ENCODE data around the gene REEP5.
A peak's percentile ranks its signal among the peaks of the same experiment; 100 is the strongest.
"Not testable (repeated sequence)": the region's sequence is repeated elsewhere in the genome, so short reads cannot be mapped to it uniquely, and the experiment has no call there.

The REEP5 gene

DNA sequence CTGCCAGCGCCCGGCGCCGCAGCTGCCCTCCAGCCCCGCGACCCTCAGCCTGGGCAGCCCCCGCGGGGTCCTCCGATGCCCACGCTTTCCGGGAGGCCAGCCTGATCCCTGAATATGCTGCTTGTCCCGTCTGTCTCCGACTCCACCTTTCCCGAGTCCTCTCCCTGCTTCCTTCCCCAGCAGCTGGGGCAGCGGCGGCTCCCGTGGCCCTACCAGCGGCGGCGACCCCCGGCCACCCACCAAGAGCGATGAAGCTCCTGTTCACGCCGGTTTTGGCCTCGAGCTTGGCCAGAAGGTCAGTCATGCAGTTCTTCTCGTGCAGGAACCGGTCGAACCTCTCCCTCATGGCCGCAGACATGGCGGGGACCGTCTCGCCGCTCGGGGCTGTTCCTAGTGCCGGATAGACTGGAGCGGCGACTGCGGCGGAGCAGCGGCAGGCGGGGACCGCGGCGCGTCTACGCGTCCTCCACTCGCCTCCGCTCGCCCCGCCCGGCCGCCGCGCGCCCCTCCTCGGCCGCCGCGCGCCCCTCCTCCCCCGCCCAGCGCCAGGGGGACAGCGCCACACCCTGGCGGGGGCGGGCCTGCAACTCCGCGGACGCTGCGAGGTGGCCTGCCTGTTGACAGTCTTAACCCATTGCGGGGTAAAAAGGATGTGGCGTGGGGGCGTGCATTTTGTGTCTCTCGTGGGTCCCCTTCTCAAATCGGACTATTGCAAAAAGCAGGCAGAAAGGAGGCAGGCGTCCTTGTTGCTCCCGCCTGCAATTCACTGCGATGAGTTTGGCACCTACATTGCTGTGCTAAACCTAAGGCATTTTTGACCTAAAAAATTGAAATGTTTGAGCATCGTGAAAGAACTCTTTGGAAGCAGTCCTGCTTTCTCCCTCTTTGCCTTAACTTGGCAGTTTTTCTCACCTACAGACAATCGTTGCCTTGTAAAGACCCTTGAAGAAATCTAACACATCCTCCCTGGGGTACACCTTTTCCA is at the start of gene REEP5:
Gene REEP5, minus strand, starts transcription at position 395 of the 985 bp plus-strand sequence. Its CDS starts 37 bp downstream, at position 358.
- peak; percentile 90 for DNase-seq (ENCODE audit: low spot score)

DNA sequence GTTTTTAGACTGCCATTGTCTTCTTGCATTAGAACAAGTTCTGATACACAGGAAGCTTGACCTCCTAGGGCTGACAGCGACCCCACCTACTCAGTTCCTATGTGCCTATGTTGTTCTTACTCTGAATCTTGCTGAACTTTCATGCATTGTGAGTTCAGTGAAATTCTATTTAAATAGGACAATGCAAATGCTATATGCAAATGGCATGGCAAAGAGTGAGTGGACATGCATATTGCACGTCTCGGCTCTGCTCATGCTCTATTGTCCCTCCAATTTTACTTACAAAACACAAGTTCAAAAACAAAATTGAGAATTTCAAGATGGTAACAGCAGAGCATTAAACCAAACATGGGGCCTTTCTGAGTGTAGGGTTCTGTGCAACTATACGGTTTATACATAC is 49.2 kb upstream of the REEP5 start:
- no peak for DNase-seq (ENCODE audit: low spot score)

DNA sequence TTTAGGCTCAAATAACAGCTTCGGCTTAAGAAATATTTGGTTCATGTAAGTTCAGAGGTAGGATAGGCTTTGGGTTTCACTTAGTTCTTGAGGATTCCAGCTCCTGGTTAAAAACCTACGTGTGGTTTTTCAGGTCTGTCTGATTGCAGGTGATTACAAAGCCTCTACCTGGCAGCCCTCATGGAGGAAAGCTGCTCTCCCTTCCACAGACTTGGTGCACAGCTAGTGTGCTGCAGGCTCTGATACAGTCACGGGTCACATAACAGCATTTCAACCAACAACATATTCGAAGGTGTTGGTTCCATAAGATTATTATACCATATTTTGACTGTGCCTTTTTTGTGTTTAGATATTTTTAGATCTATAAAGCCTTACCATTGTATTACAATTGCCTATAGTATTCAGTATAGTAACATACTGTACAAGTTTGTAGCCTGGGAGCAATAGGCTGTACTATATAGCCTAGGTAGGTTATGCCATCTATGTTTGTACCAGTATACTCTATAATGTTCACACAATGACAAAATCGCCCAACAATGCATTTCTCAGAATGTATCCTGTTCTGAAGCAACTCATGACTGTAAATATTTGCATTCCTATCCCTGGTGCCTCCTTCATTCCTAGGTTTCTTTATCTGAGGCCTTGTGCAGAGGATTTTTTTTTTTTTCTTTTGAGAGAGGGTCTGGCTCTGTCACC is 46.5 kb upstream of the REEP5 start:
- DNase-seq (ENCODE audit: low spot score): no peak

DNA sequence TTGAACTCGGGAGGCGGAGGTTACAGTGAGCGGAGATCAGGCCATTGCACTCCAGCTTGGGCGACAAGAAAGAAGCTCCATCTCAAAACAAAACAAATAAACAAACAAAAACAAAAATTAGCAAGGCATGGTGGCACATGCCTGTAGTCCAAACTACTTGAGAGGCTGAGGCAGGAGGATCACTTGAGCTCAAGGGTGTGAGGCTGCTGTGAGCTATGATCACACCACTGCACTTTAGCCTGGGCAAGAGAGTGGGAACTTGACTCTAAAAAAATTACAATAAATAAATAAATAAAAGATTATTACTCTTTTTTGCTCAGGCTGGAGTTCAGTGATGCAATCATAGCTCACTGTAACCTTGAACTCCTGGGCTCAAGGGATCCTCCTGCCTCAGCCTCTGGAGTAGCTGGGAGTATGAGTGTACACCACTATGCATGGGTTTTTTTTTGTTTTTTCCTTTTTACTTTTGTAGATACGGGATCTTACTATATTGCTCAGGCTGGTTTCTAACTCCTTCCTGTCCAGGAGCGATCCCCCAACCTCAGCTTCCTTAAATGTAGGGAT is 45.6 kb upstream of the REEP5 start:
- no peak for DNase-seq (ENCODE audit: low spot score)

DNA sequence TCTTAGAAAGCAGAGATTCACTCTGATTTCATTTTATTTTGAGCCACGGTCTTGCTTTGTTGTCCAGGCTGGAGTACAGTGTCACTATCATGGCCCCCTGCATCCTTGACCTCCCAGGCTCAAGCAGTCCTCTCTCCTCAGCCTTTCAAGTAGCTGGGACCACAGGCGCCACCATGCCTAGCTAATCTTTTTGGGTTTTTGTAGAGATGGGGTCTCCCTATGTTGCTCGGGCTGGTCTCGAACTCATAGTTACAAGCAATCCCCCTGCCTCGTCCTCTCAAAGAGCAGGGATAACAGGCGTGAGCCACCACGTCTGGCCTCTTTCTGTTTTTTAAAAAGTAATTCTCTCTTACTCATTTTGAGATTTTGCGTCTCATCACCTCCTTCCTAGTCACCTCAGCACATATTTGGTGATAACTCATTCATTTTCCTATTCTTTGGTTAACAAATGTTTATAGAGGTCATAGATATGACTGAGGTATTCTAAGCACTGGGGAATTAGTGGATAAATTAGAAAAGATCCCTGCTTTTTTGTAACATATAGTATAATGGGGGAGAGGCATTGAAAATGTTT is 43.8 kb upstream of the REEP5 start:
- no peak for DNase-seq (ENCODE audit: low spot score)

DNA sequence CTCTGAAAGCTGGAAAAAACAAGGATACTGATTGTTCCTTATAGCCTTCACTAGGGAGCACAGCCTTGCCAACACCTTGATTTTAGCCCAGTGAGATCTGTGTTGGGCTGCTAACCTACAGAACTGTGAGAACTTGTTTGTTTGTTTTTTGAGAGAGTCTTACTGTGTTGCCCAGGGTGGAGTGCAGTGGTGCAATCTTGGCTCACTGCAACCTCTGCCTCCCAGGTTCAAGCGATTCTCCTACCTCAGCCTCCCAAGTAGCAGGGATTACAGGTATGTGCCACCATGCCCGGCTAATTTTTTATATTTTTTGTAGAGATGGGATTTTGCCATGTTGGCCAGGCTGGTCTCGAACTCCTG is 41.3 kb upstream of the REEP5 start:
- DNase-seq (ENCODE audit: low spot score): not testable (repeated sequence)

DNA sequence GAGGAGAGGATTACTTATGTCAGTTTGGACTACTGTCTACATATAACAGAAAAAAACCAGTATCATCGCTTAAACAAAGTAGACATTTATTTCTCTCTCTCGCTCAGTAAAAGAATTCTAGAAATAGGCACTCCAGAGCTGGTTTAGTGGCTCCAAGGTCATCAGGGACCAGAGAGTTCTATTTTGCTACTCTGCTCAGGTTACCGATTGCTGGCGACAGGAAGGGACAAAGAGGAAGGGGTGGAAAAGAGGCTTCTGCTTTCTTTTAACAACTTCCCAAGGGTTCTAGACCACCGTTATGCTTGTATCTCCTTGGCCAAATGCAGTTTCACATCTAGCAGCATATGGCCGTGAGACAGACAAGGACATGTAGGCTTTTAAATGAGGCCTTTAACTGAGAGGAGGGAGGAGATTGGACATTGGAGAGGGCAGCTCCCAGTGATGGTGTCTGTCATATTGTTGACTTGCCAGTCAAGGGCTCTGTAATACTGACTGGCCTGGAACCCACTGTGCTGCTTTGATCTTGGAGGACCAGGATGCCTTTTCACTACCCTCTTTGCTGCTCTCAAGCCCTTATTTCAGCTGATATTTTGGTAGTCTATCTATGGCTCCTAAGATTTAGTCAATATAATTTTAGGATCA is 39.0 kb upstream of the REEP5 start:
- no peak for DNase-seq (ENCODE audit: low spot score)

DNA sequence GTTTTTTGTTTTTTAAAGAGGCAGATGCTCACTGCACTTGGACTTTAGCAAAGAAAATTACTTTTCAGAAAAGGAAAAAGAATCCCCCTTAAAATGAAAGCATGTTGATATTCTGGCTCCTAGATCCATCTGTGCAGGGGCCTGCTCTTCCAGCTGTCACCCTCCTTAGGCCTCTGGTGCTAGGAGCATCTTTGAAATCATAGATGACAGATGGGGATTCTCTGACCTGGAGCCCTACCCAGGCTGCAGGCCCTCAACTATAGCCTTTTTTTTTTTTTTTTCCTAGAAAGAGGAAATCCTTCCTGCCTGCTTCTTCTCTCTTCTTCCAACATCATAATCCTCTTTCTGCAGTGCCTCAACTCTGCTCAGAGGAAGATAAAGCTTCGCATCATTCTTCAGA is 38.3 kb upstream of the REEP5 start:
- no peak for DNase-seq (ENCODE audit: low spot score)

DNA sequence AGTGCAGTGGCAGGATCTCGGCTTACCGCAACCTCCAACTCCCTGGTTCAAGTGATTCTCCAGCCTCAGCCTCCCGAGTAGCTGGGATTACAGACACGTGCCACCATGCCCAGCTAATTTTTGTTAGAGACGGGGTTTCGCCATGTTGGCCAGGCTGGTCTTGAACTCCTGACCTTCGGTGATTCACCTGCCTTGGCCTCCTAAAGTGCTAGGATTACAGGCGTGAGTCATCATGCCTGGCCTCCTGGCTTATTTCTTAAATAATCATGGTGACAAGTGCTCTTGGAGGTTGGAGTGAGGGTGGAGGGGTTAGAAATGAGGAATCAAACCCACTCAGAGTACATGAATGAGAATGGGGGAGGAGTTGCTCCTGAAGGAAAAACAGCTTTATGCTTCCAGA is 37.8 kb upstream of the REEP5 start:
- not testable (repeated sequence) for DNase-seq (ENCODE audit: low spot score)

DNA sequence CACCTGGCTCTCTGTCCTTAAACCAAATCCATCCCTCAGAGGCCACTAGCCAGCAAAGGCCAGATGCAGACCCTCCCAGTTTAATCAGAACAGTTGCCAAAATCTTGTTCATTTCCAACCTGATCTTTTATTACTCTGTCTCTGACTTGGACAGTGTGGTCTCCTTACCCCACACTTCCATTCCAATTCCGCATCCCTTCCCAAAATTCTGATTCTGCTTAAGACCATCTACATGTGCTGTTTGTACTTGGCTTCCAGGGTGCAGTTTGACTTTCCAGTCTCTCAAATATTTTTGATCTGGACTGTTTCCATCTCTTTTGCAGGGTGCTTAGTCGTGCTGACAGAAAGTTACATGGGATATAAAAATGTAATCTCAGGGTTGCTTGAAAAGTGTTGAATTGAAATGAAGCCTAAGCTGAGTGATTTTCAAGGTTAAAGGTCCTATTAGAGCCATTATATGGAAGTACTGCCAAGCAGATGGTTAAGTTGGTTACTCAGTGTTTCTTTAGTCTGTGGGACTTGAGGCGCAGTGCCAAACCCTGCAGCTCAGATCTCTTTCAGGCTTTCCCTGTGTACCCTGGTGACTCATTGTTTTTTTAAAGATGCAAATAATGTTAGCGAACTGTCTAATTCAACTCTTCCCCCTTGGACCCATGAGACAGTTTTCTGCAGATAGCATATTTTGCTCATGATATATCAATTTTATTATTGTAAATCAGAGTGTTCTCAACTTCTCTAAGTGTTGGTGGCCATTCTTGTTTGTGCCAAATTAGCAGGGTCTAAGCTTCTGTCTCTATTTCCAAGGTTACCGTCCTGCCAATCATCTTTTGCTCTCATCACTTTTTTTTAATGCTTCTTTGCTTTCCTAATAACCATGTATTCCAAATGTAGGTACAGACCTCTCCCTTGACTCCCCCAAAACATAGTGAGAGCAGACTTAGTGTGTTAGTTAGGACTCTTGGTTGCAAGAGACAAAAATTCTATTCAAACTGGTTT is 36.4 kb upstream of the REEP5 start:
- peak; percentile 91 for DNase-seq (ENCODE audit: low spot score)

DNA sequence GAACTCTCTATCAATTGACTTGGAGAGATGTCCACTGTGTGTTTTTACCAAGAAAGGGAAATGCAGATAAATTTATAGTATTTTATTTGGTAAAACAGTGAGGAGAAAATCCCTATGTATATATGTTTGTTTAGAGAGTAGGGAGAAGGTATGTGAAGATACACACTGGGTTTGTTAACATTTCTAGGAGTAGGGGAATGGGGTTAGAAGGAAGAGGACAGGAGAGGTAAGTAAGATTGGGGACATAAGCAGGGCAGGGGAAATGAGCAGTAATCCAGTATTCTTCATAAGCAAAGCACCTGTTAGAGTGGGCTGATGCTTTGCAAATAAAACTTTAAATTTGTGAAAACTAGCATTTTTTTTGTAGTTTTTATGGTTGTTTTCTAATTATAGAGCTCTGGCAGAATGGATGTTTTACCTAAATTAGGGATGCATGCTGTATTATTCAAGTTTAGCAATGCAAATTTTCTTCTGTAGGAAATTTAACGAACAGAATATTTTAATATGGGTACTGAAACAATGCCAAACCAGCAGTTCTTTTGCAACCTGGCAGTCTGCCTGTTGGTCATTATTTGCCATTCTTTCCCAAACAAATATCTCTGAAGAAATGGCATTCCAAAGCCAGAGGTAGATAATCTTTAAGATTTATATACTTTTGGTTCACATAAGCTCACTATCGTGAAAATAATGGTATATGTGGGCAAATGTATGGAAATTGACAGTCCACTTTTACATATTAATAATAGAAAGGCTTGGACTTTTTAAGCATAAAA is 35.2 kb upstream of the REEP5 start:
- no peak for DNase-seq (ENCODE audit: low spot score)

DNA sequence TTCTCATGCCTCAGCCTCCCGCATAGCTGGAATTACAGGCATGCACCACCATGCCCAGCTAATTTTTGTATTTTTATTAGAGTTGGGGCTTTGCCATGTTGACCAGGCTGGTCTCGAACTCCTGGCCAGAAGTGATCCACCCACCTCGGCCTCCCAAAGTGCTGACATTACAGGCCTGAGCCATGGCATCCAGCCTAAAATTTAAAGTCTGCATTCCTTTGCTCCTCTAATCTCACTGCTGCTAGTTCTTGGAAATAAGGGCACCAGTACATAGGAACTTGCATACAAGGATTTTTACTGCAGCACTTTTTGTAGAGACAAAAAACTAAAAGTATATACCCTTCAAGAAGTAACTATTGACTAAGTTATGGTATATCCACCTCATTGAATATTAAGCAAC is 34.6 kb upstream of the REEP5 start:
- DNase-seq (ENCODE audit: low spot score): no peak

DNA sequence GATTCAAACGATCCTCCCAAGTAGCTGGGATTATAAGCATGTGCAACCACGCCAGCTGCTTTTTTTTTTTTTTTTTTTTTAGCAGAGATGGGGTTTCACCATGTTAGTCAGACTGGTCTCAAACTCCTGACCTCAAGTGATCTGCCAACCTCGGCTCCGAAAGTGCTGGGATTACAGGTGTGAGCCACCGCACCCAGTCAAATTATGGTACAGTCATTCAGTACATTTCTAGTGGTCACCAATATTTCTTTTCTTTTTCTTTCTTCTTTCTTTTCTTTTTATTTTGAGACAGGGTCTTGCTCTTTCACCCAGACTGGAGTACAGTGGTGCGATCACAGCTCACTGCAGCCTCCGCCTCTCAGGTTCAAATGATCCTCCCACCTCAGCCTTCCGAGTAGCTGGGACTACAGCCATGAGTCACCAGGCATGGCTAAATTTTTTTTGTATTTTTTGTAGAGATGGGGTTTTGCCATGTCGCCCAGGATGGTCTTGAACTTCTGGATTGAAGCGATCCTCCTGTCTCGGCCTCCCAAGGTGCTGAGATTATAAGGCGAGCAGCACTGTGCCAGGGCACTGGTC is 29.2 kb upstream of the REEP5 start:
- DNase-seq (ENCODE audit: low spot score): no peak

DNA sequence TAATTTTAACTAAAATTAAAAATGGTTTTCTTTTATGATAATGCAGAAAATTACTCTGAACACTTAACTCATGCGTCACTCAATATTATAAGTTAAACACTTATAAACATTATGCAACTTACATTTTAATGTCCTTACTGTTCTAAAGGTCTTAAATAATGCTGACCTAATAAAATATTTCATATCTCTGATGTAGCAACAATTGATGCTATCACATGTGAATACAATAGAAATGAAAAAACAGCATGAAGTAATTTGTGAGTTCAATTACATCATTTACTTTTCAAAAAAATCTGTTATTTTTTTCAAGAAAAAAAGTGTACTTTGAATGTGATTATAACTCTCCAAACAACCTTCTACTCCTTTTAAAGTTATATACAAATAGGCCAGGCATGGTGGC is 26.4 kb upstream of the REEP5 start:
- no peak for DNase-seq (ENCODE audit: low spot score)

DNA sequence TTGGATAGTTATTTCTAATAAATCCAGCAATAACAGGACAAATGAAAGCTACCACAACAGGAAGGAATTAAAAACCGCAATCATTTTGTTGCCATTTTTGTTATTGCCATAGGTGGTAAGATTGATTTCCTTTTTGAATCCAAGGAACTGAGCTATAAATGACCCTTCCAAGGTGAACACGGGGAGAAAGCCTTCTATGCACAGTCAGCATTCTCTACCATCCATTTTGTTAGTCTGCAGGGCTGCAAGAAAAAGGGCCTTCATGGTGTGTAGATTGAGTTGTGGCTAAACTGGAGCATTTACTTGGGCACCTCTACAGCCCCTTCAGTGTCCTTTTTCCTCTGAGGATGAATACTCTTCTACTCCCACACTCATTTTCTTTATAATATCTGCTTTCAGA is 18.6 kb upstream of the REEP5 start:
- no peak for DNase-seq (ENCODE audit: low spot score)

DNA sequence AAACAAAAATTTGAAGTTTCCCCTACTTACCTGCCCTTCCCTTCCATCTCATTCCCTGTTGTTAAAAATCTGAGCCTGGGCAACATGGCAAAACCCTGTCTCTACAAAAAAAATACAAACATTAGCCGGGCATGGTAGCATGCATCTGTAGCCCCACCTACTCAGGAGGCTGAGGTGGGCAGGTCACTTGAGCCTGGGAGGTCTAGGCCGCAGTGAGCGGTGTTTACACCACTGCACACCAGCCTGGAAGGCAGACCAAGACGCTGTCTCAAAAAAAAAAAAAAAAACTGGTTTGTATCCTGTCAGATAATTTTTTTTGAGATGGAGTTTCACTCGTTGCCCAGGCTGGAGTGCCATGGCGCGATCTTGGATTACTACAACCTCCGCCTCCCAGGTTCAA is 16.3 kb upstream of the REEP5 start:
- DNase-seq (ENCODE audit: low spot score): no peak

DNA sequence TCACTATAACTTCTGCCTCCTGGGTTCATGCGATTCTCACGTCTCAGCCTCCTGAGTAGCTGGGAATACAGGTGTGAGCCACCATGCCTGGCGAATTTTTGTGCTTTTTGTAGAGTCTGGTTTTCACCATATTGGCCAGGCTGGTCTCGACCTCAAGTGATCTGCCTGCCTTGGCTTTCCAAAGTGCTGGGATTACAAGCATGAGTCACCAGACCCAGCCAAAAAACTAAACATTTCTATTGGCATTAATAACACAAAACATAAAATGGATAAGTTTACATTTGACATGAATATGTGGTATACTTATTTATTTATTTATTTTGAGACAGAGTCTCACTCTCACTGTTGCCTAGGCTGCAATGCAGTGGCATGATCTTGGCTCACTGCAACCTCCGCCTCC is 13.6 kb upstream of the REEP5 start:
- no peak for DNase-seq (ENCODE audit: low spot score)

DNA sequence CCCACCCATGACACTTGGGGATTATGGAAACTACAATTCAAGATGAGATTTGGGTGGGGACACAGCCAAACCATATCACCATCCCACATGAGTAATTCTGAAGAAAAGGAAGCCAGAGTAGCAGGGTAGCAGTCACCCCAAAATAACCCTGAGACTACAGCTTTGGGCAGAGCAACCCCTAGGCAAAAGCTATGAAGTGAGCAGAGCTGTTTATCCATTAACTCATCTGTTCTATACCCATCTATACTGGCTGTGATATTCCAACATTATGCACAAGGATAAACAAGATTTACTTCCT is 12.3 kb upstream of the REEP5 start:
- DNase-seq (ENCODE audit: low spot score): no peak

DNA sequence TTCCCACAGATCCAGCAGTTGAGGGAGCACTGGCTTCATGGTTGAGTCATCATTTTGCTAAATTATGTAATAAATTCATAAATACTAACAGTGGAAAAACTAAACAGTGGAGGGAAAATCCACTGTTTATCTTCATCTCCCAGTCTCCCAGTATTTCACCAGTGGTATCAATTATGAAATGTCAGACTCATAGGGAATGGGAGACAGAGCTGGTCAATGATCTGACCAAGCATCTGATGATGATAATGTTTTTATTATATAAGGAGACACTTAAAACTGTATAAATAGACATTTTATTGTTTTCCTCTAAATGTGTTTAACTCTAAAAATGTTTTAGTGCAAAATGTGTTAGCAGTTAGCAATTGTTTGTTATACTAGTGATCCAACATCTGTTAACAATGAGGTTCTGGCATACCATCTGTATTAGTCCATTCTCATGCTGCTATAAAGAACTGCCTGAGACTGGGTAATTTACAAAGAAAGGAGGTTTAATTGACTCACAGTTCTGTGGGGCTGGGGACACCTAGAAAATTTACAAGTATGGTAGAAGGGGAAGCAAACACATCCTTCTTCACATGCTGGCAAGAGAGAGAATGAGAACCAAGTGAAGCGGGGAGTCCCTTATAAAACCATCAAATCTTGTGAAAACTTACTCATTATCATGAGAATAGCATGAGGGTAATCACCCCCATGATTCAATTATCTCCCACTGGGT is 11.8 kb upstream of the REEP5 start:
- peak; percentile 69 for DNase-seq (ENCODE audit: low spot score)

Measured in AG08395 (cell line).